Activated naive CD4-positive, alpha-beta T cell treated with Interleukin-2 at 50 U/mL for 16 hours (primary cell): ENCODE data around the gene SOWAHA.
A peak's percentile ranks its signal among the peaks of the same experiment; 100 is the strongest.

ENCODE experiments used
- DNase-seq: peaks from one replicate; pipeline ENCODE4 v3.0.0-alpha.2; 2020

SOWAHA gene

GRCh38 chr5:132808866-132809265, 4.2 kb upstream of the SOWAHA start:
- no peak for DNase-seq

GRCh38 chr5:132810605-132811004, 2.5 kb upstream of the SOWAHA start:
- no peak for DNase-seq

- no peak for DNase-seq
Measured at GRCh38 chr5:132812123-132812765, 858 bp upstream of the SOWAHA start.

GRCh38 chr5:132813599-132814502, 749 bp downstream of the SOWAHA start:
- peak; percentile 29 for DNase-seq

GRCh38 chr5:132814503-132815294, 1.6 kb downstream of the SOWAHA start:
- DNase-seq = no peak

- DNase-seq = no peak
Measured at GRCh38 chr5:132815454-132815853, 2.4 kb downstream of the SOWAHA start.

- DNase-seq = no peak
Measured at GRCh38 chr5:132816083-132816482, 3.0 kb downstream of the SOWAHA start.

- DNase-seq = no peak
Measured at GRCh38 chr5:132816554-132816953, 3.5 kb downstream of the SOWAHA start.

- DNase-seq = no peak
Measured at GRCh38 chr5:132817011-132817410, 3.9 kb downstream of the SOWAHA start.

GRCh38 chr5:132819468-132819867, 6.4 kb downstream of the SOWAHA start:
- DNase-seq = no peak

- DNase-seq = peak; percentile 90
Measured at GRCh38 chr5:132820162-132820754, 7.2 kb downstream of the SOWAHA start.

GRCh38 chr5:132821350-132821749, 8.2 kb downstream of the SOWAHA start:
- no peak for DNase-seq

- no peak for DNase-seq
Measured at GRCh38 chr5:132821791-132822190, 8.7 kb downstream of the SOWAHA start.

- DNase-seq = no peak
Measured at GRCh38 chr5:132822650-132823480, 9.8 kb downstream of the SOWAHA start.

GRCh38 chr5:132823481-132824050, 10.5 kb downstream of the SOWAHA start:
- DNase-seq = no peak

GRCh38 chr5:132824426-132824825, 11.3 kb downstream of the SOWAHA start:
- no peak for DNase-seq

- no peak for DNase-seq
Measured at GRCh38 chr5:132825033-132825833, 12.1 kb downstream of the SOWAHA start.

- peak; percentile 22 for DNase-seq
Measured at GRCh38 chr5:132825834-132826391, 12.8 kb downstream of the SOWAHA start.

- no peak for DNase-seq
Measured at GRCh38 chr5:132826424-132827082, 13.5 kb downstream of the SOWAHA start.
